Psoas muscle (tissue), 8 donors: ENCODE data around the gene ZNF853. TPM values are rescaled to one million over a fixed set of nuclear protein-coding genes. Genes with fewer than 3 reads are reported as not detected.

Source experiments
- ATAC-seq, 4 donors: fragments of 200-7000 bp; cut with Tn5 transposase; one replicate each; pipeline ENCODE4 v1.9.1; 2020; ENCODE audit warnings: moderate library complexity in 3 of 4, mild to moderate bottlenecking in 2 of 4
- DNase-seq, 2 donors: peaks; one replicate each; pipeline ENCODE4 v3.0.0-alpha.2; 2020
- H3K27ac ChIP-seq: fragments of 200-600 bp; one replicate; pipeline ENCODE4 v1.8.0; 2022
- H3K27me3 ChIP-seq, 3 donors: fragments of 200-600 bp in 1 of 3; one replicate each; pipeline versions ENCODE4 v1.6.1 to v1.8.0; 2013 to 2022; ENCODE audit warnings: low read length in 2 of 3, mild to moderate bottlenecking in 2 of 3, moderate library complexity in 1 of 3; ENCODE audit not compliant: insufficient read depth in 3 of 3
- H3K36me3 ChIP-seq, 2 donors: fragments of 200-600 bp in 1 of 2; one replicate each; pipeline versions ENCODE4 v1.6.1 to v1.8.0; 2013 to 2022; ENCODE audit warnings: low read depth in 1 of 2, mild to moderate bottlenecking in 1 of 2, moderate library complexity in 1 of 2; ENCODE audit not compliant: insufficient read depth in 1 of 2
- H3K4me1 ChIP-seq: fragments of 200-600 bp; one replicate; pipeline ENCODE4 v1.8.0; 2022
- H3K4me3 ChIP-seq: fragments of 200-600 bp; one replicate; pipeline ENCODE4 v1.8.0; 2022; ENCODE audit warnings: mild to moderate bottlenecking
- H3K9me3 ChIP-seq: fragments of 200-600 bp; one replicate; pipeline ENCODE4 v1.8.0; 2022
- CTCF ChIP-seq: fragments of 200-600 bp; IDR thresholded peaks from one replicate; pipeline ENCODE4 v1.8.0; 2022; ENCODE audit warnings: antibody characterized with exemption
- WGBS, 3 donors: extraction: QIAGEN DNeasy Blood & Tissue Kit; methylation state at CpG; one replicate each; pipeline versions ENCODE4 v1.1.6 to v1.1.7; 2013; 5-methylcytosine and 5-hydroxymethylcytosine counted together
- intact Hi-C, 2 donors: fragments of 100-400 bp; cut with DNase I; formaldehyde crosslinking; loops; one replicate each; pipeline versions ENCODE4 v1.11.0 to v1.14.2; 2022
- polyA plus RNA-seq, 3 donors: library from polyadenylated mRNA; stranded (reverse); fragments of 200-250 nt; gene quantifications; one replicate each; pipeline ENCODE4 v1.2.3, GENCODE V29; 2013
- total RNA-seq, 4 donors: library from RNA; stranded (reverse); fragmentation: NEBNext Ultra II Directional in 2 of 4; extraction: Animal tissue kit (Norgen Biotek cat#: 25700) in 2 of 4; gene quantifications; one replicate each; pipeline versions ENCODE4 v1.2.1 to v1.2.4, GENCODE V29; 2021 to 2023
- donor health status: healthy with polysubstance abuse.
- donor health status: DM: no; HTN: no; CAD: no; lungs with moderate emphysema.
- donor health status: Bipolar disorder and iron deficiency.
- donor health status: healthy.
- donor health status: DM: yes; HTN: yes; CAD: no.
- donor health status: DM: no; HTN: no; CAD: no.
- donor health status: DM: no; HTN: no; CAD: no.
- donor health status: DM: yes; HTN: yes; CAD: no.

Gene ZNF853
- total and polyA plus RNA-seq, 7 donors: 4.4 to 10.5 (median 7.8) TPM

- Histone ChIP-seq H3K36me3 (peaks cover 7 to 72% of the 10 kb centered on the region in 2 donors), H3K27ac (no peak overlapping the region), H3K27me3 (no peaks in the 10 kb centered on the region), H3K9me3 (no peaks in the 10 kb centered on the region), H3K4me3 (no peak overlapping the region), H3K4me1 (peaks cover 8% of the 10 kb centered on the region)
- ATAC-seq (no peak), DNase-seq (no peak)
- TF ChIP-seq CTCF: no peak
- intact Hi-C loops: loop anchor here in 1 of 2 donors (10.0 kb wide), 1 partner anchor 82 kb away; no protein-coding TSS in a partner anchor
- WGBS, 3 donors: 90 to 93% (median 92%) methylated on average over 24 of the region's 24 CpGs
These were observed 26.9 kb downstream of the ZNF853 start for GRCh38 chr7:6642239-6642839.

GRCh38 chr7:6642861-6643640 is 27.6 kb downstream of the ZNF853 start:
- Histone ChIP-seq H3K36me3 (peaks cover 7 to 79% of the 10 kb centered on the region in 2 donors), H3K27ac (no peak overlapping the region), H3K27me3 (no peaks in the 10 kb centered on the region), H3K4me1 (peaks cover 7% of the 10 kb centered on the region), H3K4me3 (no peak overlapping the region), H3K9me3 (no peaks in the 10 kb centered on the region)
- no peak for TF ChIP-seq CTCF
- ATAC-seq: no peak
- WGBS, 3 donors: 75 to 78% (median 76%) methylated on average over 22 of the region's 22 CpGs
- intact Hi-C loops: loop anchor here in 1 of 2 donors (10.0 kb wide), 1 partner anchor 82 kb away; no protein-coding TSS in a partner anchor
- DNase-seq: no peak

GRCh38 chr7:6643915-6644625 is 28.7 kb downstream of the ZNF853 start:
- Histone ChIP-seq H3K4me1 (no peaks in the 10 kb centered on the region), H3K27ac (no peak overlapping the region), H3K4me3 (no peak overlapping the region), H3K36me3 (peaks cover 7 to 86% of the 10 kb centered on the region in 2 donors), H3K27me3 (no peaks in the 10 kb centered on the region), H3K9me3 (no peaks in the 10 kb centered on the region)
- TF ChIP-seq CTCF: no peak
- WGBS, 3 donors: 89 to 90% (median 89%) methylated on average over 20 to 21 of the region's 21 CpGs
- DNase-seq: no peak
- ATAC-seq: no peak
- intact Hi-C loops: loop anchor here in 1 of 2 donors (10.0 kb wide), 1 partner anchor 81 kb away; no protein-coding TSS in a partner anchor

- 93 to 95% (median 93%) methylated on average over 10 of the region's 10 CpGs for WGBS, 3 donors
- DNase-seq: no peak
- peaks cover 7 to 81% of the 10 kb centered on the region in 2 donors for H3K36me3 ChIP-seq
These were observed 29.3 kb downstream of the ZNF853 start for GRCh38 chr7:6644728-6645127.

More at GRCh38 chr7:6644728-6645127, 29.3 kb downstream of the ZNF853 start:
- H3K4me3 ChIP-seq: no peak overlapping the region
- no peak overlapping the region for H3K27ac ChIP-seq
- no peaks in the 10 kb centered on the region for H3K4me1 ChIP-seq
- no peak for ATAC-seq
- no peaks in the 10 kb centered on the region for H3K27me3 ChIP-seq
- no peaks in the 10 kb centered on the region for H3K9me3 ChIP-seq
- intact Hi-C loops: loop anchor here in 1 of 2 donors (10.0 kb wide), 1 partner anchor 80 kb away; no protein-coding TSS in a partner anchor
- no peak for TF ChIP-seq CTCF
